GM19025 (cell line): ENCODE results near the gene RASSF3.
"Not testable (repeated sequence)": the region's sequence is repeated elsewhere in the genome, so short reads cannot be mapped to it uniquely, and the experiment has no call there.

ENCODE experiments used
- ATAC-seq: cut with Tn5 transposase; IDR thresholded peaks from one replicate; pipeline ENCODE4 v1.9.1; 2021; ENCODE audit warnings: mild to moderate bottlenecking, low read depth, moderate library complexity; ENCODE audit not compliant: unreplicated experiment

The RASSF3 gene

GRCh38 chr12:64610079-64610659 is at the start of gene RASSF3:
Gene RASSF3, plus strand, starts transcription at chr12:64610495. Its CDS starts 138 bp downstream, at chr12:64610633.
- ATAC-seq: peak; percentile 65

GRCh38 chr12:64561302-64562136 is 48.8 kb upstream of the RASSF3 start:
- ATAC-seq: no peak

- ATAC-seq: no peak
These were observed 44.2 kb upstream of the RASSF3 start for GRCh38 chr12:64566122-64566521.

DNA sequence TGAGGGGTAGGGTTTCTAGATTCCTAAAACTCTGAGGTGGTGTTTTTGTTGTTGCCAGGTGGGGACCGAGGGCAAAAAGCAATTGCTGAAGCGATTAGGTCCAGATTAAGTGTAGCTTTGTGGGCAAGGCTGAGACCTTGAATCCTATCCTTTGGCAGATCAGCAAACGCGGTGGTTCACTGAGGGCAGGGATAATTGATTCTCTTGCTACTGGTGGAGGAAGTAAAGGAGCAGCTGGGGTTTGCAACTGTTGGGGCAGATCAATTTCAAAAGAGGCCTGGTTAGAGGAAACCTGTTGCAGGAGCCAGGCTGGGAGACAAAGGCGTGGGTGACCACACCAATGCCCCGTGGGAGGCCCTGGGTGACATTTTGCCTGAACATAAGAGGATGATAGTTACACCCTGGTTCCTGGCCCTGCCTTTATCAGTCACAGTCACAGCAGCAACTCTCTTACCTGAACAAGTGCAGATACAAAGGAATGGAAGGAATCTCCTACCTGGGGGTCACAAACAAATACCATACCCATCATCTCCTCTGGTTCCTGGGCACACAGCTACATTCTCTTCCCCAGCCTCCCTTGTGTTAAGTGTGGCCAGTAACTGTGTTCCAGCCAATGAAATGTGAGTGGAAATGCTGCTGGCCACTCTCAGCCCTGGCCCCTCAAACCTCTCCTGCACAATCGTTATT is 43.3 kb upstream of the RASSF3 start:
- ATAC-seq: no peak

DNA sequence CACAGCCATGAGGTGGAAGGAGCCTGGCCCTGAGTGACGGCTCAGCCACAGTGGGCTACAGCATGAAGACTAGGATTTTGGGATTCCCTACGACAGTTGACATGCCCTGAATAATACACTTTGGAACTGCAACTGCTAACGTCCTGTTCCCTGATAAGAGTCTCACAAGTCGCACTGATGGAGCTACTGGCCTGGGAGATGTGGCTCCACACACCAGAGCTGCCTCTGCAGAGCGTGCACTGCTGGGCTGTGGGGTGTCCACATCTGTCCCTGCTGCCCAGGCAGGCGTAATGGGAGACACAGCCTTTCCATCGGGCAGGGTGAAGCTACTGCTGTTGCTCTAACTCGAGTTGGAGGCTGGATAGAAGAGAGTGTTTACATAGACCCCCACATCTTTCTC is 42.7 kb upstream of the RASSF3 start:
- no peak for ATAC-seq

DNA sequence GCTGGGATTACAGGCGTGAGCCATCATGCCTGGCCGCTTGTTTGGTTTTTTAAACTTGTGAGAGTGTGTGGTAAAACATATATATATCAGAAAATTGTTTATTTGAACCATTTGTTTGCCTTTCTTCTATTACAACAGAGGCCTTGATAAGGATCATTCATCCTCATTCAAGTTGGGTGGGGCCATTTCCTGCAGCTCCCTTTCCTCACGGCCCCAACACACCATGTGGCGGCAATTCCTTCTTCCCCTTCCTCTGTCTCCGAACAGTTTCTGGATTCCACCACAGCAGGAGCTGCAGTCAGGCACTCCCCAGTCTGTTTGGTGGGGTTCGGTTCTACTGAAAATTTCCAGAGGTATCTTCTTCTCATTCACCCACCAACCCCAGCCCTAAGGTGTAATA is 42.0 kb upstream of the RASSF3 start:
- ATAC-seq: no peak

DNA sequence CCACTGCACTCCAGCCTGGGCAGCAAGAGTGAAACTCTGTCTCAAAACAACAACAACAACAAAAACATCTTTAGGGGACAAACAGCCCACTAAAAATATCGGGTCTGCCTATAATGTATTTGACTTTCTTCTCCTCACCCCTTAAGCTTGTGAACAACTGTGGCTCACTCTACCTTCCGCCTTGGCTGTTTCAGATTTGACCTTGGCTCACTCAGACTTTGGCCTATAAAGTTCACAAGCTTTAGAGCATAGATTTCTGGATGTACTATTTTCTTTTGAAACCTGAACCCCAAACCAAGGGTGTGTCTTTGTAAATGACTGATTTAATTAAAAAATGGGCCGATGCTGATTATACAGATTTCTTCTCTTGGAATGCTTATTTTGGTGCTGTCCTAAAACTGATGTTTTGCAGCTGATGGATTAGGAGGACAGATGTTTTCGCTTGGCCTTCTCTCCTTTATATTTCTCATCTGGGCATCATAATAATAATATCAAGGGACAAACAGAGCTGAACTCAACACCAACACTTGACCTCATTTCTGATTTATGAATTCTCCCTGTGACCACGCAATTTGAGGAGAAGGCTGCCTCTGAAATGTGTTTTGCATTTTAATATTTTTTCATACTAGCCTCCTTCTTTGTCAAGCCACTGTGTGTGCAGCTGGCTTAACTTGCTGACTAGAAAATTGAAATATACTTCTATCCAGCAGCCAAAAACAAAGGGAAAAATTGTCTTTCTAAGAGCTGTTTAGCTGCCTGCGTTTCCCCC is 40.2 kb upstream of the RASSF3 start:
- ATAC-seq: no peak

DNA sequence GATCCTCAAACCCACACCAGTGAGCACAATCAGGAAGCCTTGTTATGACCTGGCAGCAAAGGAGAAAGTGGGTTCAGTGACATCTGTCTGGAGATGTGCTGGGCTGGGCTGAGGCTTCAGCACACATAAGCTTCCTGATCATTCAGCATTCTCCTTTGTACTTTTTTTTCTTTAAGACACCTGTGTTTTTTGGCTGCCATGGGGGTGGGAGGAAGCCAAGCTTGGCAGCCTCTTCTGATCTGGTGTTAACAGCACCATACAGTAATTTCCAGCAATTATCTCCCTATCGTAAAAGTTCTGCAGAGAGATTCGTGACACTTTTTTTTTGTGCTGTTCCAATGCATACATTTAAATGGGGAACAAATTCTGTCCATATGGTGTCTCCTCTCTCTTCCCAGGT is 38.9 kb upstream of the RASSF3 start:
- no peak for ATAC-seq

GRCh38 chr12:64572241-64572640 is 38.1 kb upstream of the RASSF3 start:
- no peak for ATAC-seq

DNA sequence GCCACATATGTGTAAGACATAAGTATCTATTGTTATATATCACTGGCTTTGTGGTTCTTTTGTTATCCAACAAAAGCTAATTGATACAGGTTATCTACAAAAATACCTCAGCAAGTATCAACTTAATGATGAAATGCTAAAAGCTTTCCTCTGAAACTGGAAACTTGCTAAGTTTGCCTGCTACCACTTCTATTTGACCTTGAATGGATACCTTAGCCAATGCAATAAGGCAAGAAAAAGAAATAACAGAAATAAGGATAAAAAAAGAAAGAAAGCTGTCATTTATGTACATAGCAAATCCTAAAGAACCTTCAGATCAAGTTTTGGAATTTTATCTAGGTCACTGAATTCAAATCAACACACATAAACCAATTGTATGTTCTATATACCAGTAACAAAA is 35.5 kb upstream of the RASSF3 start:
- no peak for ATAC-seq

GRCh38 chr12:64577046-64577445 is 33.2 kb upstream of the RASSF3 start:
- no peak for ATAC-seq

DNA sequence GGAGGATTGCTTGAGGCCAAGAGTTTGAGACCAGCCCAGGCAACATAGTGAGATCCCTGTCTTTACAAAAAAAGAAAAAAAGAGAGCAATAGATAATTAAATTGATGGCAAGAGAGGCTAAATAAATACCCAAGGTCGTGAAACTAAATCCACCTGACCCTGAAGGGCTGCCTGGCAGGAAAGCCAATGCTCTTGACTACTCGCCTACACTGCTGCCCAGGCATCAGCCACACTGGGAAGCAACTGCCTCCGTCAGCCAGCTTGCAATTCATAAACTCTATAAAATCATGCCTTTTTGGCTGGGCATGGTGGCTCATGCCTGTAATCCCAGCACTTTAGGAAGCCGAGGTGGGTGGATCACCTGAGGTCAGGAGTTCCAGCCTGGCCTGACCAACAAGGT is 31.7 kb upstream of the RASSF3 start:
- ATAC-seq: no peak

DNA sequence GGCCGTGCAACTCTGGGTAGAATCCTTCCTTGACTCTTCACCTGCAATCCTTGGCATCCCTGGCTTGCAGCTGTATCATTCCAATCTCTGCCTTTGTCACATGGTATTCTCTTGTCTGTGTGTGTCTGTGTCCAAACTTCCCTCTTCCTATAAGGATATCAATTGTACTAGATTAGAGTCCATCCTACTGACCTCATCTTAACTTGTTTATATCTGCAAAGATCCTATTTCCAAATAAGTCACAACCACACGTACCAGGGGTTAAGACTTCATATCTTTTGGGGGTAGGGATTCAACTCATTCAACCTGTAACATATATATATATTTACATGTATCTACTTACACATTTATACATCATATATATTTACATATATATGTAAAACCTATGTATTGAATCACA is 29.6 kb upstream of the RASSF3 start:
- no peak for ATAC-seq

GRCh38 chr12:64582114-64582513 is 28.2 kb upstream of the RASSF3 start:
- no peak for ATAC-seq

- ATAC-seq: no peak
These were observed 27.4 kb upstream of the RASSF3 start for GRCh38 chr12:64582862-64583261.

GRCh38 chr12:64583395-64583770 is 26.9 kb upstream of the RASSF3 start:
- not testable (repeated sequence) for ATAC-seq

GRCh38 chr12:64583771-64584421 is 26.4 kb upstream of the RASSF3 start:
- no peak for ATAC-seq

DNA sequence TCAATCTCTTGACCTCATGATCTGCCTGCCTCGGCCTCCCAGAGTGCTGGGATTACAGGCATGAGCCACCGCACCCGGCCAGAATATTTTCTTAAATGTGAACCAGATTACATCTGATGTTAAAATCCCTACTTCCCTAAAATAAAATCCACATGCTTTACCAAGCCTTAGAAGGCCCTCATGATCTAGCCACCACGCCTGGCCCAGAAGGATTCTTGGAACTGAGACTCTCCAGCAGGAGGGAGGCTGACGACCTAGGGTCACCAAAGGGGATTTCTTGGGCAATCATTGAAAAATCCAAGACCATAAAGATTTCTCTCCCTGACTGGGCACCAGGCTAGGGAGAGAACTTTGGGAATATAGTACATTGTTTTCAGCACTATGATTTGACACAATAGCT is 25.2 kb upstream of the RASSF3 start:
- ATAC-seq: no peak

GRCh38 chr12:64587447-64587846 is 22.8 kb upstream of the RASSF3 start:
- ATAC-seq: no peak

DNA sequence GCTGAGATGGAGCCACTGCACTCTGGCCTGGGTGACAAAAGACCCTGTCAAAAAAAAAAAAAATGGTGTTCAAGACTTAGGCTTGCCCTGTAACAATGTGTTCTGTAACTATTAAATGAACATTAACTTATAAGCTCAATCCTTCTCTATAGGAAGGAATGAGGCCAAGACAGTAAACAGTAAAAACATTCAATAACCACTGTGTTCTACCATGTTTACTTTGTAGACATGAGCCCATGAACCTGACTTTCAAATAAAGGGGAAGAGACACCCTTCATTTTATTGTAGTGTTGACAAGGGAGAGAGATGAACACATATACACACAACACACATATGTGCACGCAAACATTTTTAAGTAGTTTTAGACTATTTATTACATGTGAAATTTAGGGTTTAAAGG is 20.1 kb upstream of the RASSF3 start:
- no peak for ATAC-seq
